ENCODE measurements around the gene OSBPL3.

GRCh38 chr7:24826662-24827020, 153.3 kb downstream of the OSBPL3 start:
- TF ChIP-seq CTCF (IDR thresholded peaks at IDR 0.05) (no peak), POLR2A (IDR thresholded peaks at IDR 0.05) (no peak)

Measured in heart left ventricle (tissue), 13 donors.